HG02943 (cell line): ENCODE data around the gene PLCXD1.
"Not testable (repeated sequence)": the region's sequence is repeated elsewhere in the genome, so short reads cannot be mapped to it uniquely, and the experiment has no call there.

Experiments used
- ATAC-seq: cut with Tn5 transposase; IDR thresholded peaks from one replicate; pipeline ENCODE4 v1.9.1; 2021; ENCODE audit warnings: mild to moderate bottlenecking, low read depth, moderate library complexity; ENCODE audit not compliant: unreplicated experiment

The PLCXD1 gene

GRCh38 chrX:290476-291166 is 9.4 kb downstream of the PLCXD1 start:
- ATAC-seq, result no peak

GRCh38 chrX:291411-291901 is 10.3 kb downstream of the PLCXD1 start:
- no peak for ATAC-seq

- no peak for ATAC-seq
Observed at GRCh38 chrX:292900-293897, 12.0 kb downstream of the PLCXD1 start.

GRCh38 chrX:295136-295535 is 14.0 kb downstream of the PLCXD1 start:
- no peak for ATAC-seq

GRCh38 chrX:298993-299392 is 17.8 kb downstream of the PLCXD1 start:
- no peak for ATAC-seq

- ATAC-seq, result no peak
Observed at GRCh38 chrX:300334-300733, 19.2 kb downstream of the PLCXD1 start.

GRCh38 chrX:302975-303374 is 21.8 kb downstream of the PLCXD1 start:
- ATAC-seq, result no peak

- ATAC-seq, result not testable (repeated sequence)
Observed at GRCh38 chrX:305781-306613, 24.8 kb downstream of the PLCXD1 start.

GRCh38 chrX:306614-307251 is 25.6 kb downstream of the PLCXD1 start:
- ATAC-seq, result not testable (repeated sequence)

GRCh38 chrX:307261-308111 is 26.3 kb downstream of the PLCXD1 start:
- no peak for ATAC-seq

- ATAC-seq, result no peak
Observed at GRCh38 chrX:308821-309520, 27.8 kb downstream of the PLCXD1 start.

- no peak for ATAC-seq
Observed at GRCh38 chrX:310621-311155, 29.5 kb downstream of the PLCXD1 start.

- no peak for ATAC-seq
Observed at GRCh38 chrX:311156-312129, 30.3 kb downstream of the PLCXD1 start.

- no peak for ATAC-seq
Observed at GRCh38 chrX:312621-313331, 31.6 kb downstream of the PLCXD1 start.

GRCh38 chrX:313546-313945 is 32.4 kb downstream of the PLCXD1 start:
- ATAC-seq, result no peak

GRCh38 chrX:314049-314448 is 32.9 kb downstream of the PLCXD1 start:
- ATAC-seq, result no peak
